ENCODE results near the gene BMAL1.

The BMAL1 gene

GRCh38 chr11:13291800-13292199, 14.2 kb downstream of the BMAL1 start:
- no peak for DNase-seq (ENCODE audit: low spot score)

- no peak for DNase-seq (ENCODE audit: low spot score)
Observed at GRCh38 chr11:13292970-13293369, 15.4 kb downstream of the BMAL1 start.

- no peak for DNase-seq (ENCODE audit: low spot score)
Observed at GRCh38 chr11:13294178-13294577, 16.6 kb downstream of the BMAL1 start.

- DNase-seq (ENCODE audit: low spot score): no peak
Observed at GRCh38 chr11:13294771-13295579, 17.4 kb downstream of the BMAL1 start.

GRCh38 chr11:13297308-13297916, 19.8 kb downstream of the BMAL1 start:
- no peak for DNase-seq (ENCODE audit: low spot score)

- peak; percentile 37 for DNase-seq (ENCODE audit: low spot score)
Observed at GRCh38 chr11:13297917-13298356, 20.3 kb downstream of the BMAL1 start.

- DNase-seq (ENCODE audit: low spot score): no peak
Observed at GRCh38 chr11:13298765-13299164, 21.2 kb downstream of the BMAL1 start.

- no peak for DNase-seq (ENCODE audit: low spot score)
Observed at GRCh38 chr11:13301522-13301921, 23.9 kb downstream of the BMAL1 start.

- no peak for DNase-seq (ENCODE audit: low spot score)
Observed at GRCh38 chr11:13302420-13302958, 24.9 kb downstream of the BMAL1 start.

GRCh38 chr11:13303668-13304649, 26.4 kb downstream of the BMAL1 start:
- no peak for DNase-seq (ENCODE audit: low spot score)

- DNase-seq (ENCODE audit: low spot score): no peak
Observed at GRCh38 chr11:13304655-13305335, 27.2 kb downstream of the BMAL1 start.

GRCh38 chr11:13308704-13309103, 31.1 kb downstream of the BMAL1 start:
- no peak for DNase-seq (ENCODE audit: low spot score)

GRCh38 chr11:13309156-13309555, 31.6 kb downstream of the BMAL1 start:
- DNase-seq (ENCODE audit: low spot score): no peak

GRCh38 chr11:13310443-13310842, 32.9 kb downstream of the BMAL1 start:
- DNase-seq (ENCODE audit: low spot score): no peak

GRCh38 chr11:13311570-13311969, 34.0 kb downstream of the BMAL1 start:
- no peak for DNase-seq (ENCODE audit: low spot score)

- no peak for DNase-seq (ENCODE audit: low spot score)
Observed at GRCh38 chr11:13313005-13313819, 35.6 kb downstream of the BMAL1 start.

GRCh38 chr11:13314676-13315394, 37.2 kb downstream of the BMAL1 start:
- no peak for DNase-seq (ENCODE audit: low spot score)

- DNase-seq (ENCODE audit: low spot score): no peak
Observed at GRCh38 chr11:13315517-13316432, 38.2 kb downstream of the BMAL1 start.

GRCh38 chr11:13316528-13316961, 39.0 kb downstream of the BMAL1 start:
- no peak for DNase-seq (ENCODE audit: low spot score)
